ENCODE results near the gene HNRNPK. TPM values are rescaled to one million over a fixed set of nuclear protein-coding genes. Genes with fewer than 3 reads are reported as not detected.

Gene HNRNPK
- total RNA-seq, 1 experiment from 2014 or later, result 723 TPM

DNA sequence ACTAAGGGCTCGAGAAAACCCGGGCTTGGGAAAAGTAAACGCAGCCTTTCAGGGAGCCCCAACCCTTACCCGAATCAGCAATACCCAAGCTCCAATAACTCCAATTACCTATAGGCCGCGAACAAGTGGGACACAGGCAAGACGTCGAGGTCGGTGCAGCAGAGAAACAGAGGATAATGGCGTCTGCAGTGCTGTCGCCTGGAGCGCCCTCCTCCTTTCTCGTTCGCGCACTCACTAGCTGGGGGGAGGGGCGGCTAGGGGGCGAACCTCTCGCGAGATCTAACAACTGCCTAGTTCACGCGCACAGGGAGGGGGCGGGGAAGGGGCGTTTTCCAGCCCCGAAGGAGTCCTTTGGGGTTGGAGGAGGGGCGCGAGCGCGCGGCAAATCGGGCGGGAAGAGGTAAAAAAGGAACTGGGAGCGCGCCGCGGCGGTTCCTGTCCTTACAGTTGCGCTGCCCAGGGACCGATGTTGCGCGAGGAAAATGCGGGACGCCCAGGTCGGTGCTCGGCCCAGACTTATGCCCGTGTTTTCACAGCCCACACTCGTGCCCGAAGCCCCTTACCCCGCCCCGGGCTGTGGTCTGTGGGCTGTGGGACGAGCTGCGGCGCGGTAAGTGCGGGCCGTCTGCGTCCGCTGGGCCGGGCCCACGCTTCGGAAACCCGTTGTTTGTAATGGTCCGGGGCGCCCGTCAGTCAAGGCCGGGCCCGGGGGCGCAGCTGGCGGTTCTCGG lies 545 bp upstream of the HNRNPK start, which contains the start of gene RMI1 (continued):
- TF ChIP-seq, protein P1, sequence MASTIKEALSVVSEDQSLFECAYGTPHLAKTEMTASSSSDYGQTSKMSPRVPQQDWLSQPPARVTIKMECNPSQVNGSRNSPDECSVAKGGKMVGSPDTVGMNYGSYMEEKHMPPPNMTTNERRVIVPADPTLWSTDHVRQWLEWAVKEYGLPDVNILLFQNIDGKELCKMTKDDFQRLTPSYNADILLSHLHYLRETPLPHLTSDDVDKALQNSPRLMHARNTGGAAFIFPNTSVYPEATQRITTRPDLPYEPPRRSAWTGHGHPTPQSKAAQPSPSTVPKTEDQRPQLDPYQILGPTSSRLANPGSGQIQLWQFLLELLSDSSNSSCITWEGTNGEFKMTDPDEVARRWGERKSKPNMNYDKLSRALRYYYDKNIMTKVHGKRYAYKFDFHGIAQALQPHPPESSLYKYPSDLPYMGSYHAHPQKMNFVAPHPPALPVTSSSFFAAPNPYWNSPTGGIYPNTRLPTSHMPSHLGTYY (CRISPR knock-in tag; IDR thresholded peaks at IDR 0.05), result no peak
- TF ChIP-seq ZNF396 (CRISPR knock-in tag; IDR thresholded peaks at IDR 0.05; ENCODE audit: borderline replicate concordance), result no peak
- peak; percentile 71 for TF ChIP-seq MYBL2 (CRISPR knock-in tag; IDR thresholded peaks at IDR 0.05)
- TF ChIP-seq IRF2 (CRISPR knock-in tag; IDR thresholded peaks at IDR 0.05; ENCODE audit: borderline replicate concordance, low read depth), result no peak
- no peak for TF ChIP-seq GTF2I (CRISPR knock-in tag; conservative IDR thresholded peaks at IDR 0.05)
- peak; percentile 28; the same call in 1 of the 2 replicates for TF ChIP-seq FOXK1 (CRISPR knock-in tag; IDR thresholded peaks at IDR 0.05)
- TF ChIP-seq NFYB (CRISPR knock-in tag; conservative IDR thresholded peaks at IDR 0.05; ENCODE audit: low read depth), result no peak
- no peak for TF ChIP-seq OVOL2 (CRISPR knock-in tag; IDR thresholded peaks at IDR 0.05; ENCODE audit: borderline replicate concordance)
- TF ChIP-seq ZNF263 (CRISPR knock-in tag; IDR thresholded peaks at IDR 0.05; ENCODE audit: low read depth), result no peak
- TF ChIP-seq ZNF121 (CRISPR knock-in tag; IDR thresholded peaks at IDR 0.05), result no peak
- peak; percentile 76; the same call in 1 of the 2 replicates for TF ChIP-seq CBFB (CRISPR knock-in tag; IDR thresholded peaks at IDR 0.05; ENCODE audit: low read depth)
- peak; percentile 84 for TF ChIP-seq JUN (CRISPR knock-in tag; IDR thresholded peaks at IDR 0.05)
- peak; percentile 80; the same call in 1 of the 2 replicates for TF ChIP-seq ZNF232 (CRISPR knock-in tag; IDR thresholded peaks at IDR 0.05)
- TF ChIP-seq, protein P2, sequence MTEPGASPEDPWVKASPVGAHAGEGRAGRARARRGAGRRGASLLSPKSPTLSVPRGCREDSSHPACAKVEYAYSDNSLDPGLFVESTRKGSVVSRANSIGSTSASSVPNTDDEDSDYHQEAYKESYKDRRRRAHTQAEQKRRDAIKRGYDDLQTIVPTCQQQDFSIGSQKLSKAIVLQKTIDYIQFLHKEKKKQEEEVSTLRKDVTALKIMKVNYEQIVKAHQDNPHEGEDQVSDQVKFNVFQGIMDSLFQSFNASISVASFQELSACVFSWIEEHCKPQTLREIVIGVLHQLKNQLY (CRISPR knock-in tag; IDR thresholded peaks at IDR 0.05), result no peak
- TF ChIP-seq, protein P3, sequence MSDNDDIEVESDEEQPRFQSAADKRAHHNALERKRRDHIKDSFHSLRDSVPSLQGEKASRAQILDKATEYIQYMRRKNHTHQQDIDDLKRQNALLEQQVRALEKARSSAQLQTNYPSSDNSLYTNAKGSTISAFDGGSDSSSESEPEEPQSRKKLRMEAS (CRISPR knock-in tag; IDR thresholded peaks at IDR 0.05), result no peak; the same call in 1 of the 2 replicates
- no peak for TF ChIP-seq NR1H2 (CRISPR knock-in tag; IDR thresholded peaks at IDR 0.05)
- TF ChIP-seq, protein P4, sequence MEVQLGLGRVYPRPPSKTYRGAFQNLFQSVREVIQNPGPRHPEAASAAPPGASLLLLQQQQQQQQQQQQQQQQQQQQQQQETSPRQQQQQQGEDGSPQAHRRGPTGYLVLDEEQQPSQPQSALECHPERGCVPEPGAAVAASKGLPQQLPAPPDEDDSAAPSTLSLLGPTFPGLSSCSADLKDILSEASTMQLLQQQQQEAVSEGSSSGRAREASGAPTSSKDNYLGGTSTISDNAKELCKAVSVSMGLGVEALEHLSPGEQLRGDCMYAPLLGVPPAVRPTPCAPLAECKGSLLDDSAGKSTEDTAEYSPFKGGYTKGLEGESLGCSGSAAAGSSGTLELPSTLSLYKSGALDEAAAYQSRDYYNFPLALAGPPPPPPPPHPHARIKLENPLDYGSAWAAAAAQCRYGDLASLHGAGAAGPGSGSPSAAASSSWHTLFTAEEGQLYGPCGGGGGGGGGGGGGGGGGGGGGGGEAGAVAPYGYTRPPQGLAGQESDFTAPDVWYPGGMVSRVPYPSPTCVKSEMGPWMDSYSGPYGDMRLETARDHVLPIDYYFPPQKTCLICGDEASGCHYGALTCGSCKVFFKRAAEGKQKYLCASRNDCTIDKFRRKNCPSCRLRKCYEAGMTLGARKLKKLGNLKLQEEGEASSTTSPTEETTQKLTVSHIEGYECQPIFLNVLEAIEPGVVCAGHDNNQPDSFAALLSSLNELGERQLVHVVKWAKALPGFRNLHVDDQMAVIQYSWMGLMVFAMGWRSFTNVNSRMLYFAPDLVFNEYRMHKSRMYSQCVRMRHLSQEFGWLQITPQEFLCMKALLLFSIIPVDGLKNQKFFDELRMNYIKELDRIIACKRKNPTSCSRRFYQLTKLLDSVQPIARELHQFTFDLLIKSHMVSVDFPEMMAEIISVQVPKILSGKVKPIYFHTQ (CRISPR knock-in tag; IDR thresholded peaks at IDR 0.05), result no peak
- no peak for TF ChIP-seq CREM (CRISPR knock-in tag; IDR thresholded peaks at IDR 0.05)
- TF ChIP-seq, protein P5, sequence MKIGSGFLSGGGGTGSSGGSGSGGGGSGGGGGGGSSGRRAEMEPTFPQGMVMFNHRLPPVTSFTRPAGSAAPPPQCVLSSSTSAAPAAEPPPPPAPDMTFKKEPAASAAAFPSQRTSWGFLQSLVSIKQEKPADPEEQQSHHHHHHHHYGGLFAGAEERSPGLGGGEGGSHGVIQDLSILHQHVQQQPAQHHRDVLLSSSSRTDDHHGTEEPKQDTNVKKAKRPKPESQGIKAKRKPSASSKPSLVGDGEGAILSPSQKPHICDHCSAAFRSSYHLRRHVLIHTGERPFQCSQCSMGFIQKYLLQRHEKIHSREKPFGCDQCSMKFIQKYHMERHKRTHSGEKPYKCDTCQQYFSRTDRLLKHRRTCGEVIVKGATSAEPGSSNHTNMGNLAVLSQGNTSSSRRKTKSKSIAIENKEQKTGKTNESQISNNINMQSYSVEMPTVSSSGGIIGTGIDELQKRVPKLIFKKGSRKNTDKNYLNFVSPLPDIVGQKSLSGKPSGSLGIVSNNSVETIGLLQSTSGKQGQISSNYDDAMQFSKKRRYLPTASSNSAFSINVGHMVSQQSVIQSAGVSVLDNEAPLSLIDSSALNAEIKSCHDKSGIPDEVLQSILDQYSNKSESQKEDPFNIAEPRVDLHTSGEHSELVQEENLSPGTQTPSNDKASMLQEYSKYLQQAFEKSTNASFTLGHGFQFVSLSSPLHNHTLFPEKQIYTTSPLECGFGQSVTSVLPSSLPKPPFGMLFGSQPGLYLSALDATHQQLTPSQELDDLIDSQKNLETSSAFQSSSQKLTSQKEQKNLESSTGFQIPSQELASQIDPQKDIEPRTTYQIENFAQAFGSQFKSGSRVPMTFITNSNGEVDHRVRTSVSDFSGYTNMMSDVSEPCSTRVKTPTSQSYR (CRISPR knock-in tag; IDR thresholded peaks at IDR 0.05), result peak; percentile 97
- TF ChIP-seq ATF1 (CRISPR knock-in tag; IDR thresholded peaks at IDR 0.05), result 0 out of 2 replicates have a peak, but pooled peaks have one; percentile 55
- 0 out of 2 replicates have a peak, but pooled peaks have one; percentile 30 for TF ChIP-seq SMAD4 (CRISPR knock-in tag; IDR thresholded peaks at IDR 0.05)
- no peak for TF ChIP-seq ESRRA (CRISPR knock-in tag; IDR thresholded peaks at IDR 0.05; ENCODE audit: borderline replicate concordance)
- TF ChIP-seq PRRX2 (CRISPR knock-in tag; IDR thresholded peaks at IDR 0.05), result no peak
- no peak for TF ChIP-seq MXD4 (CRISPR knock-in tag; IDR thresholded peaks at IDR 0.05; ENCODE audit: borderline replicate concordance)
- TF ChIP-seq TEAD4 (CRISPR knock-in tag; IDR thresholded peaks at IDR 0.05), result no peak
- TF ChIP-seq, protein P6, sequence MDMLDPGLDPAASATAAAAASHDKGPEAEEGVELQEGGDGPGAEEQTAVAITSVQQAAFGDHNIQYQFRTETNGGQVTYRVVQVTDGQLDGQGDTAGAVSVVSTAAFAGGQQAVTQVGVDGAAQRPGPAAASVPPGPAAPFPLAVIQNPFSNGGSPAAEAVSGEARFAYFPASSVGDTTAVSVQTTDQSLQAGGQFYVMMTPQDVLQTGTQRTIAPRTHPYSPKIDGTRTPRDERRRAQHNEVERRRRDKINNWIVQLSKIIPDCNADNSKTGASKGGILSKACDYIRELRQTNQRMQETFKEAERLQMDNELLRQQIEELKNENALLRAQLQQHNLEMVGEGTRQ (CRISPR knock-in tag; IDR thresholded peaks at IDR 0.05), result 0 out of 2 replicates have a peak, but pooled peaks have one; percentile 12
- TF ChIP-seq SP1 (CRISPR knock-in tag; conservative IDR thresholded peaks at IDR 0.05), result peak; percentile 90
- TF ChIP-seq, protein P7, sequence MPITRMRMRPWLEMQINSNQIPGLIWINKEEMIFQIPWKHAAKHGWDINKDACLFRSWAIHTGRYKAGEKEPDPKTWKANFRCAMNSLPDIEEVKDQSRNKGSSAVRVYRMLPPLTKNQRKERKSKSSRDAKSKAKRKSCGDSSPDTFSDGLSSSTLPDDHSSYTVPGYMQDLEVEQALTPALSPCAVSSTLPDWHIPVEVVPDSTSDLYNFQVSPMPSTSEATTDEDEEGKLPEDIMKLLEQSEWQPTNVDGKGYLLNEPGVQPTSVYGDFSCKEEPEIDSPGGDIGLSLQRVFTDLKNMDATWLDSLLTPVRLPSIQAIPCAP (CRISPR knock-in tag; IDR thresholded peaks at IDR 0.05), result no peak
- TF ChIP-seq TEAD1 (CRISPR knock-in tag; IDR thresholded peaks at IDR 0.05), result 0 out of 2 replicates have a peak, but pooled peaks have one; percentile 36
- no peak for TF ChIP-seq ZNF423 (CRISPR knock-in tag; IDR thresholded peaks at IDR 0.05)
